Omental fat pad (tissue), 4 donors: Measurements from ENCODE around the gene EOMES. TPM values are rescaled to one million over a fixed set of nuclear protein-coding genes. Genes with fewer than 3 reads are reported as not detected.

Experiments
- ATAC-seq: fragments of 150-250 bp; one replicate; pipeline ENCODE4 v1.9.1; 2016; ENCODE audit warnings: mild to moderate bottlenecking, moderate library complexity; ENCODE audit not compliant: low FRiP score
- DNase-seq: peaks from one replicate; pipeline ENCODE4 v3.0.0-alpha.2; 2019; ENCODE audit warnings: low spot score
- total RNA-seq, 4 donors: library from RNA; depleted of rRNA; stranded (reverse); fragments of >200 nt; gene quantifications; one replicate each; pipeline ENCODE4 v1.1.0, GENCODE V29; 2016
- TF ChIP-seq, protein P1 (sequence below), 3 donors: fragments of 450-650 bp; IDR thresholded peaks; one replicate each; pipeline ENCODE4 v1.5.1; 2016 to 2017; ENCODE audit warnings: antibody characterized with exemption in 3 of 3, mild to moderate bottlenecking in 3 of 3, moderate library complexity in 2 of 3

Gene EOMES
- total RNA-seq, 4 donors from 2014 or later, result 0.19 to 0.63 (median 0.48) TPM; not detected in 1

DNA sequence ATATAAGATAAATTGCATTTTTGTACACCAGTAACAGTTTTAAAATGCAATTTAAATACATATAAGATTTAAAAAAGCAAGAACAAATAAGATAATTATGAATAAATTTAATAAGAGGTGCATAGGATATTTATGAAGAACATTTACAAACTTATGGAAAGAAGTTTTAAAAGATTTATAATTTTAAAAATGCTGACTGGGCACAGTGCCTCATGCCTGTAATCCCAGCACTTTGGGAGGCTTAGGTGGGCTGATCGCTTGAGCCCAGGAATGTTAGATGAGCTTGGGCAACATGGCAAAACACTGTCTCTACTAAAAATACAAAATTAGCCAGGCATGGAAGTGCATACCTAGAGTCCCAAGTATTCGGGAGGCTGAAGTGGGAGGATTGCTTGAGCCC is 37.8 kb downstream of the EOMES start:
- DNase-seq (no peak), ATAC-seq (no peak)
- TF ChIP-seq, protein P1, sequence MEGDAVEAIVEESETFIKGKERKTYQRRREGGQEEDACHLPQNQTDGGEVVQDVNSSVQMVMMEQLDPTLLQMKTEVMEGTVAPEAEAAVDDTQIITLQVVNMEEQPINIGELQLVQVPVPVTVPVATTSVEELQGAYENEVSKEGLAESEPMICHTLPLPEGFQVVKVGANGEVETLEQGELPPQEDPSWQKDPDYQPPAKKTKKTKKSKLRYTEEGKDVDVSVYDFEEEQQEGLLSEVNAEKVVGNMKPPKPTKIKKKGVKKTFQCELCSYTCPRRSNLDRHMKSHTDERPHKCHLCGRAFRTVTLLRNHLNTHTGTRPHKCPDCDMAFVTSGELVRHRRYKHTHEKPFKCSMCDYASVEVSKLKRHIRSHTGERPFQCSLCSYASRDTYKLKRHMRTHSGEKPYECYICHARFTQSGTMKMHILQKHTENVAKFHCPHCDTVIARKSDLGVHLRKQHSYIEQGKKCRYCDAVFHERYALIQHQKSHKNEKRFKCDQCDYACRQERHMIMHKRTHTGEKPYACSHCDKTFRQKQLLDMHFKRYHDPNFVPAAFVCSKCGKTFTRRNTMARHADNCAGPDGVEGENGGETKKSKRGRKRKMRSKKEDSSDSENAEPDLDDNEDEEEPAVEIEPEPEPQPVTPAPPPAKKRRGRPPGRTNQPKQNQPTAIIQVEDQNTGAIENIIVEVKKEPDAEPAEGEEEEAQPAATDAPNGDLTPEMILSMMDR (IDR thresholded peaks at IDR 0.05), result no peak

DNA sequence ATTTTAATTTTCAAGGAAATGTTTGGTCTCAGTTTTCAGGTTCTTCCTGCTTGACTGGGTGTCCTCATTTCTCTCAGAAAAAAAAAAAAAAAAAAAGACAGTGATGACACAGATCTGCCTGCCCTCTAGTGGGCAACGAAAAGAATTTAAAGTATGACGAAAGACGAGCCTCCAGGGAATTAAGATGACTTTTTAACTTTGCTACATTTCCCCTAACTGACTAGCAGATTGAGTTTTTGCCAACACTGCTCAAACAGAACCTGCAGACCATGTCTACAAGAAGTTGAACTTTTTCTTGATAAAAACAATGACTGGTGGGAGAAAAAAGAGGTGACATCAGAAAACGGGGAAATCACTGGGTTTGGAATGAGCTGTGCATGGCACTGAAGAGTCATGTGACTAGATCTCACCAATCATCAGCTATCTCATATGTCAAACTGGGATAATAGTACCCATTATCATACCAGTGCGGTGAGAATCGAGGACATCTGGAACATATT is 40.8 kb downstream of the EOMES start:
- no peak for DNase-seq
- TF ChIP-seq, protein P1 (IDR thresholded peaks at IDR 0.05), result peak in 1 of 3 donors; percentile 19
- peak; percentile 42 for ATAC-seq

DNA sequence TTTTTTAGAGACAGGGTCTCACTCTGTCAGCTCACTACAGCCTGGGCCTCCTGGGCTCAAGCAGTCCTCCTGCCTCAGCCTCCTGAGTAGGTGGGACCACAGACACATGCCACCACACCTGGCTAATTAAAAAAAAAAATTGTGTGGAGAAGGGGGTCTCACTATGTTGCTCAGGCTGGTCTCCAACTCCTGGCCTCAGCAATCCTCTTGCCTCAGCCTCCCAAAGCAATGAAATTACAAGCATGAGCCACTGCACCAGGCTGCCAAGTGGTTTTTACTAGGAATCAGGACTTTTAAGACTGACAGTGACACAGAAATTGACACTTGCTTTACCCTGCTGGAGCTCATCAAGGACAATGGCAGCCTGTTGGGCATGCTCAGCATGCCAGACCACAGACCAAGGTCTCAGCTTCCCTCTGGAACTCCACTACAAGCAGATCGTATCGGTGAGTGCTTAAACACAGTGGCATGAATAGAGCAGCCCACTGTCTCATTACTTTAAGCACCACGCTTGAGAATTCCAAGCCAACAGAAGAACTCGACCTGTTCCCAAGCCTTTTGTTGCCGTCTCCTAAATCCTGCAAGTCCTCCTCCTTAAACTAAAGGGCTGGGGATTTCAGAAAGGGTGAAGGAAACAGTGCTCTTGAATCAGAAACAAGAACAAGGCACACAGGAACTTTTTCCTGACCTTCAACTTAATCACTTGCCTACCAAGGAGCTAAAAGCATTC is 41.4 kb downstream of the EOMES start:
- no peak for DNase-seq
- TF ChIP-seq, protein P1 (IDR thresholded peaks at IDR 0.05), result no peak
- no peak for ATAC-seq

DNA sequence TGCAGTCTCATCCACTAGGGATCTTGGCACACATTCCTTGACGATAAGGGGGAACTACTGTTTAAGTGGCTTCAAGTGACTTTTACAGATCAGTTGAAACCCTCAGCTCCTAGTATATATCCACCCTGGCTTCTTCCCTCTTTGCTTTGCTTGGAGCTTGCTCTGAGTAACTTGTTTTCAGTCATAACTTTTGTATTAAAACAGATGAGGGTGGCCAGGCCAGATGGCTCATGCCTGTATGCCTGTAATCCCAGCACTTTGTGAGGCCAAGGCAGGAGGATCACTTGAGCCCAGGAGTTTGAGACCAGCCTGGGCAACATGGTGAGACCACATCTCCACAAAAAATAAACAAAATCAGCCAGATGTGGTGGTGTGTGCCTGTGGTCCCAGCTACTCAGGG is 42.4 kb downstream of the EOMES start:
- ATAC-seq, result no peak
- DNase-seq, result no peak
- TF ChIP-seq, protein P1 (IDR thresholded peaks at IDR 0.05), result no peak

DNA sequence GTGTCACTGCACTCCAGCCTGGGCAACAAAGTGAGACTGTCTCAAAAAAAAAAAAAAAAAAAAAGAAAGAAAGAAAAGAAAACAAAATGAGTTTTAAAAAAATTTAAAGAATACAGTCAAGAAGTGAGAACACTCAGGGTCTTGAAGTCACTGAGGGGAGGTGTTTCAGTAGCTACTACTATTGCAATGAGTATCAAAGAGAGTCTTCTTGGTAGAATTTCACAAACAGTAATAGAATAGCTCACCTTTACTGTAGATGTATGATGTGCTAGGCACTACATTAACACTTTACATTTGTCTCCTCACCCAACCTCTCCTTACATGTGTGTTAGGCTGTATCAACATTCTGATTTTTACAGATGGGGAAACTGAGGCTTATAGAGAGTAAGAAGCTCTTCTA is 43.9 kb downstream of the EOMES start:
- ATAC-seq, result no peak
- DNase-seq, result no peak
- TF ChIP-seq, protein P1 (IDR thresholded peaks at IDR 0.05), result no peak

DNA sequence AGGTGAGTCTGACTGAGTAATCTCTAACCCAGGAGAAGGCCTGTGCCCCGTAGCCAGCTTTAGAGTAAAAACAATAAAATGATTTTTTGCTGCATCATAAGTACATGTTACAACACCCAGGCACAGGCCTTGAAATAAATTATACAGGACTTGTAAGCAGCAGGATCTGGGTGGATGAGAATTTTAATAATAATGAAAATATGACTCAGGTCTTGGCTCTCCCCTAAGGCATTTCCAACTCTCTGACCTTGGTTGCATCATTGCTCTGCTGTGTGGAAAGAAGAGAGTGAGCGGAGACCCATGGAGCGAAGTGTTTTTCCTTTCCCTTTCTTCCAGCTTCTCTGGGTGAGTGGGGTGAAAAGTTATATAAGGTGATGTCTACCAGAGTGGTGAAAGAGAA is 44.6 kb downstream of the EOMES start:
- TF ChIP-seq, protein P1 (IDR thresholded peaks at IDR 0.05), result no peak
- ATAC-seq (peak; percentile 93), DNase-seq (no peak)

DNA sequence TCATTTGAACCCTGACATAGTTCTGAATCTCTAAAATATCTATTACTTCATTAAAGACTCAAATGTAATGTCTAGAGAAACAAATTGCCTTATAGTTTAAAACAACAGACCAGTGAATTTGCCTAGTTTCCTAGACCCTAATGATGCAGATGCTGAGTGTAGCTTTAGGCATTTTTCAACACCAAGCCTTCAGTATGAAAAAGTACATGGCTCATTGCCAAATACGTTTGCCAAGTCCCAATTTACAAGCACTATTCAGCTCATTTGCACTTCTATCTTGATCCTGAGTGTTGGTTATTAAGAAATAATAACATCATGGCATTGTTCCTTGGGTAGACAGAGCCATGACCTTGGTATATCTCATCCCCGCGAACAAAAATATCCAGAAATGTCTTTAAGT is 46.8 kb downstream of the EOMES start:
- ATAC-seq (no peak), DNase-seq (no peak)
- TF ChIP-seq, protein P1 (IDR thresholded peaks at IDR 0.05), result no peak
